Thyroid gland (tissue), 4 donors: Measurements from ENCODE around the gene COL28A1. TPM values are rescaled to one million over a fixed set of nuclear protein-coding genes. Genes with fewer than 3 reads are reported as not detected.

Experiments
- DNase-seq, 2 donors: peaks; one replicate each; pipeline ENCODE4 v3.0.0-alpha.2; 2019
- H3K27ac ChIP-seq, 3 donors: fragments of 200-600 bp; sonication (generic); 1 replicate in 2 of 3; 2 replicates in 1 of 3; pipeline ENCODE4 v1.5.1; 2016 to 2019; ENCODE audit warnings: mild to moderate bottlenecking in 1 of 3, moderate library complexity in 1 of 3
- H3K27me3 ChIP-seq: fragments of 200-600 bp; sonication (generic); one replicate; pipeline ENCODE4 v1.5.1; 2019
- H3K36me3 ChIP-seq, 2 donors: fragments of 200-600 bp; sonication (generic); one replicate each; pipeline ENCODE4 v1.5.1; 2016 to 2019
- H3K4me1 ChIP-seq, 2 donors: fragments of 200-600 bp; sonication (generic); one replicate each; pipeline ENCODE4 v1.5.1; 2017 to 2019
- H3K4me3 ChIP-seq, 3 donors: fragments of 200-600 bp; sonication (generic); replicated peaks in 1 of 3; 1 replicate in 2 of 3; 2 replicates in 1 of 3; pipeline ENCODE4 v1.5.1; 2016; ENCODE audit warnings: mild to moderate bottlenecking in 1 of 3
- H3K9me3 ChIP-seq: fragments of 200-600 bp; sonication (generic); one replicate; pipeline ENCODE4 v1.5.1; 2017
- CTCF ChIP-seq, 6 experiments: fragments of 200-600 bp in 3 of 6; fragments of 450-650 bp in 3 of 6; sonication (generic) in 3 of 6; IDR thresholded peaks; one replicate each; pipeline ENCODE4 v1.5.1; 2016 to 2019; ENCODE audit warnings: antibody characterized with exemption in 6 of 6, mild to moderate bottlenecking in 2 of 6, inconsistent platforms in 1 of 6, moderate library complexity in 1 of 6
- POLR2A ChIP-seq, 2 donors: fragments of 450-650 bp; IDR thresholded peaks; one replicate each; pipeline ENCODE4 v1.6.1; 2017; ENCODE audit warnings: antibody characterized with exemption in 2 of 2, mild to moderate bottlenecking in 2 of 2, moderate library complexity in 1 of 2
- WGBS, 2 donors: methylation state at CpG; one replicate each; pipeline ENCODE4 v1.1.5; 2017; 5-methylcytosine and 5-hydroxymethylcytosine counted together
- intact Hi-C: fragments of 100-400 bp; cut with DNase I; formaldehyde crosslinking; loops from one replicate; pipeline ENCODE4 v1.15.1; 2023
- total RNA-seq, 4 donors: library from RNA; depleted of rRNA; stranded (reverse); fragments of >200 nt; gene quantifications; one replicate each; pipeline ENCODE4 v1.2.3, GENCODE V29; 2016

Gene COL28A1
- total RNA-seq, 4 donors from 2014 or later, result 0.54 to 1.9 (median 0.97) TPM

DNA sequence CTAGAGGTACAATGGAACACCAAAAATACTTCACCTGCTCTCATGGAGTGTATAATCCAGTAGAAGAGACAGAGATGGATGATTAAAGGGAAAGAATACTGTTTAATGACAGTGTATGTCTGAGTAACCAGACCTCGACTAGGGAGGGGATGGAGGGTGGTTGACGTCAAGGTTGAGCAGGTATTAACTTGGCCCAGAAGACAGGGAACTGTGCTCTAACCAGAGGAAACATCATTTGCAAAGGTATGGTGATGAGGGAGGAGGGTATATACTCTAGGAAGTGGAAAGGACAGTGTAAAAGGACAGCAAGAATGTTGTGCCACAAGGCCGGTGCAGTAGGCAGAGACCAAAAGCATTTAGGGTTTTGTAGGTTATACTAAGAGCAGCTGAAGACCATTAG lies 33.9 kb upstream of the COL28A1 start:
- intact Hi-C loops, result no loop called here
- TF ChIP-seq POLR2A (IDR thresholded peaks at IDR 0.05) (no peak), CTCF (IDR thresholded peaks at IDR 0.05) (no peak)
- no peaks in the 10 kb centered on the region for H3K9me3 ChIP-seq
- H3K36me3 ChIP-seq, result no peaks in the 10 kb centered on the region
- WGBS, 2 donors, result 80 to 88% methylated on average over 3 of the region's 3 CpGs
- no peak for DNase-seq
- no peak overlapping the region for H3K4me3 ChIP-seq
- H3K27ac ChIP-seq, result no peak overlapping the region
- peaks cover 20 to 24% of the 10 kb centered on the region in 2 donors for H3K4me1 ChIP-seq
- no peaks in the 10 kb centered on the region for H3K27me3 ChIP-seq

GRCh38 chr7:7569081-7569527 lies 33.4 kb upstream of the COL28A1 start:
- Histone ChIP-seq H3K4me1 (peaks cover 20 to 26% of the 10 kb centered on the region in 2 donors), H3K36me3 (no peaks in the 10 kb centered on the region), H3K4me3 (no peak overlapping the region), H3K27me3 (no peaks in the 10 kb centered on the region), H3K27ac (no peak overlapping the region), H3K9me3 (no peaks in the 10 kb centered on the region)
- intact Hi-C loops, result no loop called here
- no peak for DNase-seq
- TF ChIP-seq POLR2A (IDR thresholded peaks at IDR 0.05) (no peak), CTCF (IDR thresholded peaks at IDR 0.05) (no peak)
- 66 to 71% methylated on average over 5 of the region's 5 CpGs for WGBS, 2 donors

- intact Hi-C loops, result no loop called here
- DNase-seq, result no peak
- Histone ChIP-seq H3K27ac (no peak overlapping the region), H3K27me3 (no peaks in the 10 kb centered on the region), H3K4me3 (no peak overlapping the region), H3K4me1 (peaks cover 20 to 31% of the 10 kb centered on the region in 2 donors), H3K9me3 (no peaks in the 10 kb centered on the region), H3K36me3 (no peaks in the 10 kb centered on the region)
- 89 to 93% methylated on average over 4 of the region's 4 CpGs for WGBS, 2 donors
- TF ChIP-seq POLR2A (IDR thresholded peaks at IDR 0.05) (no peak), CTCF (IDR thresholded peaks at IDR 0.05) (no peak)
Measured at GRCh38 chr7:7568553-7568952, 32.9 kb upstream of the COL28A1 start.

DNA sequence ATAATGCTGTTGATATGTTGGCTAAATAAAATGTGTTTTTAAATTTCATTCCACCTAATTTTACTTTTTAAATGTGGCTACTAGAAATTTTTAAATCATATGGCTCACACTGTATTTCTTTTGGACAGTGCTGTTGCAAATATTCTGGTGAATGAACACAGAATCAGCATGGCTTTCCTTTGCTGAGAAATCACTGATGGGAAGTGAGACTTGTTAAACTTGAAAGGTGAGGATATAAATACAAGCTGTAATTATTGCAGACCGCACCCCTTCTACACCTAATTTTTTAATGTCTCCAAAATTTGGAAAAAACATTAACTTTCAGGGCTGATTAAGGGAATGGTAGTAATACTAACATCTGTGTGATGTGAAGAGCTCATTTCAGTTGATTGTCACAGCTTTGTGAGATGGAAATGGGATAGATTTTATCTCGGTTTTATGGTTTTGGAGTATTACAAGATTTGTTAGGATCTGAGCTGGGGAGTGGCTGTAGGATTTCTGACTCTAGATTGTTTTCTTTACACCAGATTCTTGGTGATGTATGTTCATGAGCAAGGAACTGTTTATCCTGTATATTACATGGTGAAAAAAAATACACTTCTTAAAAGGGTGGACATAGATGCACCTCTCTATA lies 32.3 kb upstream of the COL28A1 start:
- no peak overlapping the region for H3K4me3 ChIP-seq
- peaks cover 20 to 33% of the 10 kb centered on the region in 2 donors for H3K4me1 ChIP-seq
- H3K27ac ChIP-seq, result no peak overlapping the region
- H3K27me3 ChIP-seq, result no peaks in the 10 kb centered on the region
- intact Hi-C loops, result no loop called here
- H3K9me3 ChIP-seq, result no peaks in the 10 kb centered on the region
- no peaks in the 10 kb centered on the region for H3K36me3 ChIP-seq
- TF ChIP-seq CTCF (IDR thresholded peaks at IDR 0.05) (no peak), POLR2A (IDR thresholded peaks at IDR 0.05) (no peak)
- DNase-seq, result no peak
- WGBS, 2 donors, result 59 to 61% methylated on average over 2 of the region's 2 CpGs
